Raji (cell line): ENCODE data around the gene CSNK1G3.

Experiments
- POLR2A ChIP-seq: IDR thresholded peaks from 2 replicates; pipeline ENCODE4 v1.6.1; 2011; ENCODE audit warnings: low read depth, low read length, control low read depth; ENCODE audit not compliant: insufficient read depth

CSNK1G3 gene

DNA sequence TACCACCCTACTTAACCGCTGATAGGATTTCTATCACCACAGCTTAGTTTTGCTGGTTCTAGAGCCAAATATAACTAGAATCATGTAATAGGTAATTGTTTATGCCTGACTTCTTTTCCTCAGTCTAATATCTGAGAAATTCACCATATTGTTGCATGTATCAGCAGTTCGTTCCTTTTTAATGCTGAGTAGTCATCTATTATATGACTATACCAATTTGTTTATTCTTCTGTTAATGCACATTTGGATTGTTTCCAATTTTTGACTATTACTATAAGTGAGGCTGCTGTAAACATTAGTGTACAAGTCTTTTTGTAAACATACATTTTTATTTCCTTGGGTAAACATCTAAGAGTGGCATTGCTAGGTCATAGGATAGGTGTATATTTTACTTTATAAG lies 25.9 kb downstream of the CSNK1G3 start:
- TF ChIP-seq POLR2A: no peak

GRCh38 chr5:123538670-123539459 lies 26.9 kb downstream of the CSNK1G3 start:
- TF ChIP-seq POLR2A: no peak

GRCh38 chr5:123540534-123540933 lies 28.6 kb downstream of the CSNK1G3 start:
- no peak for TF ChIP-seq POLR2A

DNA sequence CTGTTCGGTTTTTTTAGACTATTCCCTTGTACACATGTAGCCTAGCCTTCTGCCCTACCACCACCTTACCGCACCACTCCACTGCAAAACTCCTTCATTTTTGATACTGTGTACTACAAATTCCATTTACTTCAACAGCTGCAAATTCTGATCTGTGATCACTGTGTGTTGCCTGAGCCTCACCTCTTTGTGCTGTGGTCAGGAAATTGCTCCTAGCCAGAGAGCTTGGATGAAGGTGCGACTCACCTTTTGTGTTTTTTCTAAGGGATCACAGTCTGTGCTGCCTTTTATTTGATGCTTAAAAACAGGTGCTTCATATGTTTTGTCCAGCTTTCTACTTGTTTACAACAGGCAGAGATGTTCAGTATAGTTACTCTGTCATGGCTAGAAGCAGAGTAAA lies 31.5 kb downstream of the CSNK1G3 start:
- TF ChIP-seq POLR2A: no peak

DNA sequence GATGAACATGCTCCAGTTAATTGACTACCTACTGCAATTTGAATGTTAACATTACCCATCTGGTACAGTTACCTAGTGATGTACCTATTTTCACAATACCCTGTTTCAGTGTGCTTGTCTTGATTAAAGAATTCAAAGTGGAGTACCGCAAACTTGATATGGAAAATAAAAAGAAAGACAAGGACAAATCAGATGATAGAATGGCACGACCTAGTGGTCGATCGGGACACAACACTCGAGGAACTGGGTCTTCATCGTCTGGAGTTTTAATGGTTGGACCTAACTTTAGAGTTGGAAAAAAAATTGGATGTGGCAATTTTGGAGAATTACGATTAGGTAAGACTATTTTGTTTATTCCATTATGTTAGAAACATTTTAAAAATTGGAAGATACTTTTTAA lies 33.5 kb downstream of the CSNK1G3 start:
- no peak for TF ChIP-seq POLR2A

GRCh38 chr5:123546657-123547056 lies 34.7 kb downstream of the CSNK1G3 start:
- TF ChIP-seq POLR2A: no peak

GRCh38 chr5:123549256-123549904 lies 37.4 kb downstream of the CSNK1G3 start:
- no peak for TF ChIP-seq POLR2A

DNA sequence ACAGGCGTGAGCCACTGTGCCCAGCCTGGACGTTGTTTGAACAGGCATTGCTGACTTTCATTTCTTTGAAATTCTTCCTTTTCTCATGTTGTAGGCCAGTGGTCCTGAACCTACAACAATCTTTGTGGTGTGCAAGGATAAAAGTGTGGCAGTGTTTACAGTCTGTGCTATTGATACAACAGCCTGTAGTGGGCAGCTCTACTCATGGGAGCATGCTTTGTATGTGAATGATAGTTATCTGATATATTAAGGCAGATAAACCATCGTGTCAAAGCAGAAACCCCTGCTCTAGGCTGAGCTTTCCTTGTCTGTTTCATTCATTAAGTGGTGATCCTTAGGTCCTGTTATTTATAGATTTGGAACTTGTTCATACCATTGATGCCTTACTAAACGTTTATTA lies 42.6 kb downstream of the CSNK1G3 start:
- no peak for TF ChIP-seq POLR2A

DNA sequence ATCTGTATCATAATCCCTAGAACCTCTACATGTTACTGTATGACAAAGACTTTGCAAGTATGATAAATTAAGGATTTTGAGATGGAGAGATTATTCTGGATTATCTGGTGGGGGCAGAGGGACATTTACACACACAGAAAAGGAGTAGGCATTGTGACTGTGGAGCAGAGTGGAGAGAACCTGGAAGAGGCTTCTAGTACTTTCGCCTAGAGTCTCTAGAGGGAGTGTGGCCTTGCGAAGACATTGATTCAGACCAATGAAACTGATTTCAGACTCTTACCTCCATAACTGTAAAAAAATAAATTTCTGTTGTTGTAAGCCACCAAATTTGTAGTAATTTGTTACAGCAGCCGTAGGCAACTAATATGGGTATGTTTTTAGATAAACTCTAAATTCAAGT lies 45.9 kb downstream of the CSNK1G3 start:
- TF ChIP-seq POLR2A: no peak

DNA sequence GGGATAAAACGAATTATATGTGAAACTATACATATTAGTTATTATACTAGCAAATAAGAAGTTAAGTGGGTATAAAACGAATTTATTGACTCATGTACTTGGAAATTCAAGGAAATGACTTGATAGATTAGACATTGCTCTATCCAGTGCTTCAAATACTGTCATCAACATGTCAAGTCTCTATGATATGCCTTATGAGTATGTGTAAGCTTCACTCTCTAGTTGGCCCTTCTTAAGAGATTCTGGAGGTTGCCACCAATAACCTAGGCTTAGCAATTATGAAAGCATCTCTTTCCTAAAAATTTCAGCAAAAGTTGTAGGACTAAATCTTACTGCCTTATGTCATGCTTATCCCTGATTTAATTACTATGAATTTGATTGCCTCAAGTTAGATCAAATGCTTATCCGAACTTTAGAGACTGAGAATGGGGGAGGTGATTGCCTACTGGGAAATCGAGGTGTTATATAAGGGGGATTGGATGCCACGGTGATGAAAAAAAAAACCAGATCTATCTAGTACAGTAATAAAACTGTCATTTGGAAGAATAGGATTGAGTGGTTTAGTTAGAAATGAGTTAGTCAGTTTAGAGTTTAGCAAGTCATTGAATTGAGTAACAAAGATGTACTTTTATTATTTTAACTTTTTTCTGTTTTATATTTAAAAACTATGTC lies 46.9 kb downstream of the CSNK1G3 start:
- no peak for TF ChIP-seq POLR2A

DNA sequence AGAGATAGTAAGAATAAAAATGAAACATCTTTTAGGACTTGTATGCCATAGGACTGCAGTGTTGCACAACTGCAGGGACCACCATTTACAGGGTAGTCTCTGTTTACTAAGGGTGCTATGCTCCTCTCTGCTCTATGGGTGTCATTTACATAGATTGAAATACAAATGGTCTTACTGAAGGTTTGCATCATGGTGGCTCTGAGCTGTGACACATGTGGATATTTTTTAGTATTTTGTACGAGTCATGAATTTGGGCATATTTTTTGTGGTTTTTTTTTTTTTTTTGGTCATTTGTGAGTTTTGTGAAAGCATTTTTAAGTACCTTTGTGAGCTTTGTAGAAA lies 47.4 kb downstream of the CSNK1G3 start:
- no peak for TF ChIP-seq POLR2A

- no peak for TF ChIP-seq POLR2A
These were observed 49.3 kb downstream of the CSNK1G3 start for GRCh38 chr5:123561230-123561629.

- no peak for TF ChIP-seq POLR2A
These were observed 60.0 kb downstream of the CSNK1G3 start for GRCh38 chr5:123571927-123572326.

- no peak for TF ChIP-seq POLR2A
These were observed 66.4 kb downstream of the CSNK1G3 start for GRCh38 chr5:123578390-123578789.

- TF ChIP-seq POLR2A: no peak
These were observed 67.4 kb downstream of the CSNK1G3 start for GRCh38 chr5:123579410-123579809.

DNA sequence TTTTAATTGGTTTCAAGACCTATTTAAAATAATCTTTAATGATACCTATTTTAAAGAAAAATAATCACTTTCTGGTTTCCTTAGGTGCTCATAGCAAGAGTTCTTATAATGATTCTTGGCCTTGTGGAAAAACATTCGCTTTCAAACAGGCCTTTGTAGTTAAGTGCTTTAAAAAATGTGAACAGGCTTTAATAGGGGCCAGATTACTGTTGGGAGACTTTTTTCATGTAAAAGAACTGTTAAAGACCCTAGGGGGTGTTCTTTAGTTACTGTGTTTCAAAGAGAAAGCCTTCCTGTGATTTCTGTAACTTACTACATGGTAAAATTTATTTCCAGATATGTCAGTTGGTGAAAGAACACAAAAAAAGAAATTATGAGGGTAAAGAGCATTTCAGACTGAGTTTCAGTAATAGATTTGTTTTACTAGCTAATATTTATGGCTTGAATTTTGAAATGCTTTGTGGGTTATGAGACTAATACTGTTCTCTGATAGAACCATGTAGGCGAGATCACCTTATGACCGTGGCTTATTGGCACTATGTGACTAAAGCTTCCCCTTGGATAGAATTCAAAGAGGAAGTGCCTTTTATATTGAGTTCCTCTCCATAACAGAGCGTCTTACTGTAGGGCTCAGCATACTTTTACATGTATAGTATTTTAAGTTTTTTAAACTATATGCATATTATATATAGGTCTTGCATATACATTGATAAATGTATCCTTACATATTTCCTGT lies 70.7 kb downstream of the CSNK1G3 start:
- TF ChIP-seq POLR2A: no peak

GRCh38 chr5:123585871-123586270 lies 73.9 kb downstream of the CSNK1G3 start:
- no peak for TF ChIP-seq POLR2A
